ENCODE data around the gene LRRC4C. TPM values are rescaled to one million over a fixed set of nuclear protein-coding genes. Genes with fewer than 3 reads are reported as not detected.

Gene LRRC4C
- polyA plus RNA-seq, 3 donors, result 13.3 to 16.6 (median 16.6) TPM

DNA sequence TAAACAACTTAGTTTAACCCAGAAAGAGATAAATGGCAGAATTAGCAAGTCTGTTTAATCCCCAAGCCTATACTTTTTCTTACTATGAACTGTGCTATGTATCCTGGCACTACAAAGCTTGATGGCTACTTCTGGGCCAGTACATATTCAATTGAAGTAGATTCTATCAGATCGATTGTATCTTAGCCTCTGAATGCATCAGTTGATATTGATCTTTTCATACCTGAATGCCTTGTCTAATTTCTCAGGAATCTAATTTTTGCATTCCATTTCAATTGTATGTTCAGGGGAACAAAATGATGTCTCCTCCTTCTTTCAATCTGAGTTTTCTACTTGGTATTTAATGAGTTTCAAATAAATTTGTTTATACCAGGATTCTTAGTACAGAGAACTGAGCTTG, 1137.9 kb downstream of the LRRC4C start:
- DNase-seq (ENCODE audit: low read depth in 3 of 3, low spot score in 2 of 3), result no peak

GRCh38 chr11:40316171-40316570, 1143.3 kb downstream of the LRRC4C start:
- DNase-seq (ENCODE audit: low read depth in 3 of 3, low spot score in 2 of 3), result no peak

- no peak for DNase-seq (ENCODE audit: low read depth in 3 of 3, low spot score in 2 of 3)
Observed at GRCh38 chr11:40315122-40315521, 1144.3 kb downstream of the LRRC4C start.

DNA sequence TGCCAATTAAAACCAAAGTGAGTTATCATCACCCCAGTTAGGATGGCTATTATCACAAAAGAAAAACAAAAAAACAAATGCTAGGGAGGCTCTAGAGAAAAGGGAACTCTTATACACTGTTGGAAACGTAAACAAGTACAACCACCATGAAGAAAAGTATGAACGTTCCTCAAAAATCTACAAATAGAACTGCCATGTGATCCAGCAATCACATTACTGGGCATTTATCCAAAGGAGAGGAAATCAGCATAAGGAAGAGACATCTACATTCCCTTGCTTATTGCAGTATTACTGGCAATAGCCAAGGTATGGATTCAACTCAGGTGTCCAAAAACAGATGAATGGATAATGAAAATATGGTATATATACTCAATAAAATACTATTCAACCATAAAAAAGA, 1145.1 kb downstream of the LRRC4C start:
- no peak for DNase-seq (ENCODE audit: low read depth in 3 of 3, low spot score in 2 of 3)

- DNase-seq (ENCODE audit: low read depth in 3 of 3, low spot score in 2 of 3), result no peak
Observed at GRCh38 chr11:40306938-40307548, 1152.4 kb downstream of the LRRC4C start.

- no peak for DNase-seq (ENCODE audit: low read depth in 3 of 3, low spot score in 2 of 3)
Observed at GRCh38 chr11:40302669-40303068, 1156.8 kb downstream of the LRRC4C start.

- no peak for DNase-seq (ENCODE audit: low read depth in 3 of 3, low spot score in 2 of 3)
Observed at GRCh38 chr11:40295466-40295865, 1164.0 kb downstream of the LRRC4C start.

GRCh38 chr11:40294741-40295140, 1164.7 kb downstream of the LRRC4C start:
- DNase-seq (ENCODE audit: low read depth in 3 of 3, low spot score in 2 of 3), result no peak

GRCh38 chr11:40294349-40294735, 1165.1 kb downstream of the LRRC4C start:
- no peak for DNase-seq (ENCODE audit: low read depth in 3 of 3, low spot score in 2 of 3)

- DNase-seq (ENCODE audit: low read depth in 3 of 3, low spot score in 2 of 3), result peak; percentile 84 to 96 (median 87)
Observed at GRCh38 chr11:40293655-40294348, 1165.7 kb downstream of the LRRC4C start.

- no peak for DNase-seq (ENCODE audit: low read depth in 3 of 3, low spot score in 2 of 3)
Observed at GRCh38 chr11:40292721-40293508, 1166.5 kb downstream of the LRRC4C start.

DNA sequence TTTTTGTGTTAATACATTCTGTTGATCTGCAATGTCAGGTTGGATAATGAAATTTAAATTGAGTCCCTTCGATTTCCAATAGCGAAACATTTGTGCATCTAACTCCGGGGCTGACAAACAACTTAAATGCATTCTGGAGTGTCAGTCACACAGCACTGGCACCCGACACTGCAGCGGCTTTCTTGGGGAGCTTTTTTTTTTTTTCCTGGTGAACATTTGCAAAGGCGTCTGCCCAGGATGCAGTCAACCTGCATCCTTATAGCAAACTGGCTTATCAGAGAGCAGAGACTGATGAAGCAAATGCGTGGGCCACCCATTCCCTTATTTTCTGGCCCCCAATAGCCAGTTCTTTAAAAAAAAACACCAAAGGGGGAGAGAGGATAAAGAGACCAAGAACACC, 1167.7 kb downstream of the LRRC4C start:
- no peak for DNase-seq (ENCODE audit: low read depth in 3 of 3, low spot score in 2 of 3)

GRCh38 chr11:40291329-40291728, 1168.1 kb downstream of the LRRC4C start:
- DNase-seq (ENCODE audit: low read depth in 3 of 3, low spot score in 2 of 3), result no peak

DNA sequence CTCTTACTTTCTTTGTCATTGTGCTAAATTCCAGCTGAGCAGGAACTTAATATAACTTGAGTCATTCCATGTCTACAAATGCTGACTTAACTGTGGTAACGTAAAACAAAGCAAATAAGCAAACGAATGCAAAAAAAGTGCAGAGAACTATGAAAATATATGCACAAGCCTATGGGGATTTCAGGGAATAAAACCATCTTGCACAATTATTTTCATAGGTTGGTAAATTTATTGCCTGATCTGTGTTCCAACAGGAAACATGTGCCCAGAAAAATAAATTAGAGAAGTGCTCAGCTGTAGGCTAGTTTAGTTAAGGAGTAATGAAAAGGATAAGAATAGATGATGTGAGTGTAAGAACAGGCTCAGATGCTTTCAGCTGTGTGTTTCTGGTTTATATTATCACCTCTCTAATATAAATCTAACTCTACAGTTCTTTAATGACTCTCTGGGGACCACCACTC, 1169.3 kb downstream of the LRRC4C start:
- DNase-seq (ENCODE audit: low read depth in 3 of 3, low spot score in 2 of 3), result no peak

DNA sequence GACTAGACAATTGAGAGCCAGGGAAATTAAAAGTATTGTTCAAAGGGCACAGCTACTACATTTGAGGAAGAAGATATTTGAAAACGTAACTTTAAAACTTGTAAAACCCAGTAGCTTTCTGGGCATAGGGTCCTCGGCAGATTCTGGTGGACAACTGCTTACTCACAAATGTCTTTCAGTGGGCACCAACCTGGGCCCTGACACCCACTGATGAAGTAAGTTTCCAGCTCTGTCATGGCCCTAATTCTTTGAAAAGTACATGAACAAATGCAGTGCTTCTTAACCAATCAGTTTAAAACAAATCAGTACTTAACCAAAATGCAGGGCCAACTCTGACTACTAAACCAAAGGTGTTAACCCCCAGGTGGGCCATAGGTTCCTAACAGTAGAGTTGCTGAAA, 1170.1 kb downstream of the LRRC4C start:
- no peak for DNase-seq (ENCODE audit: low read depth in 3 of 3, low spot score in 2 of 3)

DNA sequence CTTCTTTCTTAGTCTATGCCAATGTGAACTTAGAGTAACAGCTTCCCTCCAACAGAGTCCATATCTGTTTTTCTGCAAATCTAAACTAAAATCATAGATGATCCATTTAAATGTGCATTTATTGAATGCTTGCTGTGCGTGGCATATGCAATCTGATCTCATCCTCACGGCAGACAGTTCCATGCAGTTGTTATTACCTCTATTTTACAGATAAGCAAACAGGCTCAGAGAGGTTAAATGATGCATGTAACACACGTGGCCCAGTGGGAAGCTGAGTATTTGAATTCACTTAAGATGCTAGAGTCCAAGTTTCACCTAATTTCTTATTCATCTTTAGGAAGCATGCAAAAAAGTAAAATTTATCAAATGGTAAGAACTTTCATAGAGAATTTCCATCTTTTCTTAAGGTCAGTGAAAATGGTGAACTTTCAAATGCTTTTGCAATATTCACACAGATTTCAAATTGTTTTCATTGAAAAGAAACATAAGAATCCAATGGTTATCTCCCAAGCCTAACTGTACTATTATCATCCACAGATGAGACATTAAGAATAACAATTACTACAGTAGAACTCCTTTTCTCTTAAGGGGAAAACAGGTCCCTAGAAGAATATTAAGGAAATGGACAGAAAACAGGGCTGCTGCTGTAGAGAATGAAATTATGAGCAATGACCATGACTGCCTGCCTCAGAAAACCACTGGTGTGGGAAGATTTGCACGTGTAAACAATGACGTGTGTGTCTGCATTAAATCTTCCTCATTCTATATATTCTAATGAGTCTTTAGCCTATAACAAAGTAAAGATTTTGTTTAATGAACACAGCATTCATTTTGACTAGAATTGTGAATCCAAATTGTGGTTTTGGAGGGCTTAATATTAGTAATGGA, 1171.3 kb downstream of the LRRC4C start:
- DNase-seq (ENCODE audit: low read depth in 3 of 3, low spot score in 2 of 3), result no peak

DNA sequence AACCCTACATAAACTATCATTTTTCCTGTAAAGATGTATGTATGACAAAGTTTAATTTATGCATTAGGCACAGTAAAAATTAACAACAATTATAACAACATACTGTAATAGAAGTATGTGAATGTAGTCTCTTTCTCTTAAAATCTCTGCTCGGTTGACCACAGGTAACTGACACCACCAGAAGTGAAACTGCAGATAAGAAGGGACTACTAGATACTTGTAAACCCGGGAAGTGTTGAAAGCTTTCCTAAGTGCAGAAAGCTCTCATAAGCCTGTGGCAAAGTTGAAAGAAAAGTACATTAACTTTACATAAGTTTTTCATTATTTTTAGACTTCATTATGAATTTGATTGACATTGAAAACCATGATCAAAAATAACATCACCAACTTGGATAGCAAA, 1173.3 kb downstream of the LRRC4C start:
- no peak for DNase-seq (ENCODE audit: low read depth in 3 of 3, low spot score in 2 of 3)

GRCh38 chr11:40285558-40285957, 1173.9 kb downstream of the LRRC4C start:
- DNase-seq (ENCODE audit: low read depth in 3 of 3, low spot score in 2 of 3), result no peak

GRCh38 chr11:40281052-40281580, 1178.3 kb downstream of the LRRC4C start:
- no peak for DNase-seq (ENCODE audit: low read depth in 3 of 3, low spot score in 2 of 3)
